ENCODE measurements around the gene SNX5.

Gene SNX5

GRCh38 chr20:17968366-17969277 is at the start of gene SNX5, which contains the start of gene MGME1:
Gene SNX5, minus strand, starts transcription at chr20:17968794. Its CDS starts 369 bp downstream, at chr20:17968425.
Gene MGME1, plus strand, starts transcription at chr20:17969018. Its CDS starts 842 bp downstream, at chr20:17969860.
- DNase-seq (ENCODE audit: low read depth, low spot score) = peak; percentile 99

- DNase-seq (ENCODE audit: low read depth, low spot score) = no peak
Observed at GRCh38 chr20:18018100-18018499, 49.5 kb upstream of the SNX5 start.

GRCh38 chr20:18016772-18017171 is 48.2 kb upstream of the SNX5 start:
- DNase-seq (ENCODE audit: low read depth, low spot score) = no peak

GRCh38 chr20:18014411-18014810 is 45.8 kb upstream of the SNX5 start:
- no peak for DNase-seq (ENCODE audit: low read depth, low spot score)

GRCh38 chr20:18012901-18013300 is 44.3 kb upstream of the SNX5 start:
- DNase-seq (ENCODE audit: low read depth, low spot score) = no peak

- DNase-seq (ENCODE audit: low read depth, low spot score) = no peak
Observed at GRCh38 chr20:18011951-18012645, 43.5 kb upstream of the SNX5 start.

- DNase-seq (ENCODE audit: low read depth, low spot score) = no peak
Observed at GRCh38 chr20:18011482-18011881, 42.9 kb upstream of the SNX5 start.

GRCh38 chr20:18009116-18009515 is 40.5 kb upstream of the SNX5 start:
- DNase-seq (ENCODE audit: low read depth, low spot score) = no peak

- DNase-seq (ENCODE audit: low read depth, low spot score) = no peak
Observed at GRCh38 chr20:18007534-18008292, 39.1 kb upstream of the SNX5 start.

- no peak for DNase-seq (ENCODE audit: low read depth, low spot score)
Observed at GRCh38 chr20:18006684-18007083, 38.1 kb upstream of the SNX5 start.

GRCh38 chr20:18005990-18006364 is 37.4 kb upstream of the SNX5 start:
- no peak for DNase-seq (ENCODE audit: low read depth, low spot score)

GRCh38 chr20:18005170-18005989 is 36.8 kb upstream of the SNX5 start:
- no peak for DNase-seq (ENCODE audit: low read depth, low spot score)

GRCh38 chr20:18004384-18005031 is 35.9 kb upstream of the SNX5 start:
- DNase-seq (ENCODE audit: low read depth, low spot score) = no peak

GRCh38 chr20:18003897-18004296 is 35.3 kb upstream of the SNX5 start:
- DNase-seq (ENCODE audit: low read depth, low spot score) = no peak

- DNase-seq (ENCODE audit: low read depth, low spot score) = no peak
Observed at GRCh38 chr20:18001131-18001921, 32.7 kb upstream of the SNX5 start.

GRCh38 chr20:17999566-17999965 is 31.0 kb upstream of the SNX5 start:
- DNase-seq (ENCODE audit: low read depth, low spot score) = no peak

GRCh38 chr20:17998446-17998845 is 29.9 kb upstream of the SNX5 start:
- no peak for DNase-seq (ENCODE audit: low read depth, low spot score)

- DNase-seq (ENCODE audit: low read depth, low spot score) = no peak
Observed at GRCh38 chr20:17995967-17996819, 27.6 kb upstream of the SNX5 start.

- no peak for DNase-seq (ENCODE audit: low read depth, low spot score)
Observed at GRCh38 chr20:17993546-17993945, 25.0 kb upstream of the SNX5 start.

Data from activated naive CD8-positive, alpha-beta T cell treated with anti-CD3 and anti-CD28 coated beads, Interleukin-2, amount 50 U/mL, for 16 hours (primary cell).